MV-4-11 (cell line): Measurements from ENCODE around the gene GPHA2.
A peak's percentile ranks its signal among the peaks of the same experiment; 100 is the strongest.

ENCODE experiments used
- DNase-seq: peaks from one replicate; lab custom pipeline; 2025; lab: John Stamatoyannopoulos, UW

Gene GPHA2

DNA sequence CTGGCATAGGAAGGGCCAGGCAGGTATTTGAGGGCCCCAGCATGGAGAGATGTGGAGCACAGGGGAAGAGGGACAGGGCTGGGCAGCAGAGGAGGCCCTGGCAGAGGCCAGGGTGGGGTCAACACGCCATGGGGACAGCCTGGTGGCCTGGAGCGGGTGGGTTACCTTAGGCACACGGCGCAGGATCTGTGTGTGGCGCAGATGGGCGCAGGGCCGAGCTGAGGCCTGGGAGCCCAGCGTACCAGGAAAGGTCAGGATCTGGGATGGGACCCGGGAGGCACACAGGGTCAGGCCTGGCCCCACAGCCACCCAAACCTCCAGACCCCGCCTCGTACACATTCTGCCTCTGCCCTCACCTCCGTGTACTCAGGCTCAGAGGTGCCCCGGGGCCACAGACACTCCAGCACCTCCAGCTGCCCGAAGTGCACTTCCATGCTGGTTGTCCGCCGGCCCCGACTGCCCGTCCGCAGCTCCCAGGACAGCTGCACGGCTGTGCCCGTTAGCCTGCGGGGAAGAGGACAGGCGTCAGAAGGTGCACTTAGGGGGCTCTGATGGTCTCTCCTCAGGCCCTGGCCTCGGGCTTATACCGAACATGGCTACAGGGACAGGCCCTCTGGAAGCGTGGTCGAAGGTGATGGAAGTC is 25.1 kb downstream of the GPHA2 start:
- DNase-seq, result no peak

DNA sequence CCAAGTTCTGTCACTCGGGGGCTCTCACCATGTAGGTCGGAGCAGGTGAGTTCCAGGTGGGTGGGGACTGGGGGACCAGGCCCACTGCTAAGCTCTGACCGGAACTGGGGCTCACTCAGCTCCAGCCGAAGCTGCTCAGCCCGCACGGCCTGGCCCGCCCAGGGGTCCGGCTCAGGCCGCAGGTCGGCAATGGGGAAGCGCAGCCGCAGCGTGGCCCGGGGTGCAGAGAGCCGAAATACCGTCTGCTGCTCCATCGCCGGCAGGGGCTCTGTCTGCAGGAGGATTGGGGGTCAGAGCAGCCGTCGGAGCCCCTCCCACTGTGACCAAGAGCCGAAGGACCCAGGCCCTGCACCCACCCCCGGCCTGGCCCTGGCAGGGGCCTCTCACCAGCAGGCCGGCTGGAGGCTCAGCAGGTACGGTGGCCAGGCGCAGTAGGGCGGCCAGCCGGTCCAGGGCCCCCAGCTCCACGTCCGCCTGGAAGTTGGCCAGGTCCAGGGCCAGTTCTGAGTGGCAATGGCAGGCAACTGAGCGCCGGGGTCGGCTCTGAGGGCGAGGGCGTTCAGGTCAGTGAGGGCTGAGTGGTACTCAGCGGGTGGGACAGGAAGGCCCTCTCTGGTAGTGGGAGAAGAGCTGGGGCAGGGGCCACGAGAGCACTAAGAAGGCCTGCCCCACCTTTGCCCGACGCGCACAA is 25.9 kb downstream of the GPHA2 start:
- DNase-seq, result no peak

DNA sequence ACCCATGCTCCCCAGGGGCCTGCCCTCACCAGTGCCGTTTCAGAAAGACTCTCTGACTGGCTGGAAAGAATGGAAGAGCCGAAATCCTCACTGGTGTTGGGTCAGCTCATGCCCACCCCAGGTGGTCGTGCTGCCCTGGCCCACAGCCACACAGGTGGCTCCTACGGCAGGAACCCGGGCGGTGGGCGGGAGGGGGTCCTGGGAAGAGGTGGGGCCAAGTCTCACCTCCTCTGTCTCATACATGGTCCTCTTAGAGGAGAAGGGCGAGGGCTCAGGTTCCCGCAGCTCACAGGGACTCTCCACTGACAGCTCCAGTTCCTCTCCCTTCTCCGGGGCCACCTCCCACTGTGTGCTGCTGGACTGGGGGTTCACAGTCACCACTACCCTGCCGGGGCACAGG is 26.9 kb downstream of the GPHA2 start:
- DNase-seq, result no peak

DNA sequence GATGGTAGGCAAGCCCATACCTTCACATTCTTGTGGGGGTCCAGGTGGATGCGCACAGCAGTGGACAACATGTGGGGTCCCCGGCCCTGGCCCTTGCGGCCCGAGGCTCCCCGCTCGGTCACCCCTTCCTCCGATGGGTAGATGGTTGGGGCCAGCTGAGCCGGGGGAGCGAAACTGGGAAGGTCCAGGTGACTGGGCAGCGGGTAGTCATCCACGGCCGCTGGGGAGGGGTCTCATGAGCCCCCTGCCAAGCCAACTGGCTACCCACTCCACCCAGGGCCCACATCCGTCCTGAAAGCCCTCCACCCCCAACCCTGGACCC is 29.4 kb downstream of the GPHA2 start:
- DNase-seq, result no peak

DNA sequence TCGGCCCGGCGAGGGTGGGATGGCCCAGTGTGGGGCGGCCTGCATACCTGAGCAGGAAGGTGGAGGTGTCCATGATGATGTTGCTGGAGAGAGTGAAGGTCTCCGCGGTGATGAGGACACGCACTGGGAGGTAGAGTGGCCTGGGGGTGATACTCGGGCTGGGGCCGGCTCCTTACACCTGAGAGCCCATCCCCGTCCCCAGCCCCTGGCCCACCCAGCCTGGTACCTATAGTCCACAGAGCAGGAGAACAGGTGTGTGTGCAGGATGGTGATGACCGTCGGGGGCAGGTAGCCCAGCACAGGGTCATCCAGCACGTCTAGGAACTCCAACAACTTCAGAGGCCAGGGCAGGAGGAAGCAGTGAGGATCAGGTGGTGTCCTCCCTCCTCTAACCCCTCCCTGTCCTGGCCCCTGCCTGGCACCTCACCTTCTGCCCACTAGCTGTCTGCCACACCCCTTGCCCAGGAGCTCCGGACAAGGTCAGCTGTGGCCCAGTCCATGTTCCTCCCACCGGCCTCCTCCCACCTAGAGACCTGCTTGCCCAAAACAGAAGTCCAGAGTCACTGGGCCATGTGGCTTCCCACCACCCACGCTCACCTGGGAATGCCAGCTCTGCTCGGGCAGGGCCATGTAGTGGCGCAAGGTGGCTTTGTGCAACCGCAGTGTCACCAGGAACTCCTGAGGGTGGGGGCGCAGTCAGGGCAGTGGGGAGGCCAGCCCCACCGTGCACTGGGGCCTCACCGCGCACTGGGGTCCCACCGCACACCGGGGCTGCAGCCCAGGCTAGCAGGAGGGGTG is 30.0 kb downstream of the GPHA2 start:
- DNase-seq, result no peak

DNA sequence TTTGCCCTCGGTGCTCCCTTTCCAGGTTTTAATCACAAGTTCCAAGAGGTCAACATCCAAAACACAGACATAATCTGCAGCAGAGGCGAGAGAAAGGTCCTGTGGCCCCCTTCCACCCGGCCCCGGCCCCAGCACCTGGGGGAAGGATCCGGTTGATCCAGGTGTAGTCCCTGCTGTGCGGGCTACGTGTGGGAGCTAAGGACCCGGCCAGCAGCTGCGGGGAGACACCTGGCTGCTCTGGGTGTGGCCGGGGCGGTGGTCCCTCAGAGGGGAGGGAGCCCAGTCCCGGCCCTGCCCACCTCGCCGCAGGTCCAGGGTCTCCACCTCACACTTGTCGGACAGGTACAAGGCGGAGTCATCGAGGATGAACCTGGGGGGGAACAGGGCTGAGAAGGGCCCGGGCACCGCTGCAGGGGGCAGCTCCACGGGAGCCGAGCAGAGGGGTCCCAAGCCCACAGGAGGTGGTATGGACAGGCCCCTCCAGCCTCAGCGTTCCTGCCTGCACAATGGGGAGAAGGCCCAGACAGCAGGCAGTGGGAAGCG is 32.3 kb downstream of the GPHA2 start:
- DNase-seq, result no peak

DNA sequence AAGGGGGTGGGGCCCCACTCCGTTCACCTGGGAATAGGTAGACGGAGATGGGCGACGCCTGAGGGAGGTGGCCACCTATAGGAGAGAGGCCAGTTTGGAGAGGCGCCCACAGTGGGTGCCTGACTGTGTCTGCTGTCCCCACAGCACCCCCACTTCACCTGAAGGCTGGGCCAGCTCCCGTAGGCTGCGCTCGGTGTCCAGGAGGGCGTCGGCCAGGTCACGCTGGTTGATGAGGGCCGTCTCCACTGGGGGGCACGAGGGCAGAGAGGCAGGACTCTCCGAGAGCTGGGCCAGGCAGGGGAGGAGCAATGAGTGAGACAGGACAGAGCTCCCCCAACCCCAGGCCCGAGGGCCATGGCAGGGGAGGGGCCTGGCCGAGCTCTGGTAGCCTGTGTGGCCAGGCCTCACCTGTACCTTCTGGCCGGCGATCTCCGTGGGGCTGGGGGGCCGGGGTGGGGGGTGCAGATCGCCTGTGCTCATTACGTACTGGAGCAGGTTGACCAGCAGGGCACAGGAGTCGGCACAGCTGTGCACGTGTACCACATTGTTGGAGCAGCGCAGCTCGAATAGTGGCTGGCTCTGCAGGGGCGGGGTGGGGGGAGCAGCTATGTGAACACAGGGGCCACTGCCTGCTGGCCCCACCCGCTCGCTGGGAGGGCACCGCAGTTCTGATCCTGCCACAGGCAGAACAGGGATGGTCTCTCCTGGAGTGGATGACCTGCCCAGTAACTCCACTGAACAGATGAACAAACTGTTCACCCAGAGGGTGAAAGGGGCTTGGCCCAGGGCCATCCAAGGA is 33.4 kb downstream of the GPHA2 start:
- no peak for DNase-seq

DNA sequence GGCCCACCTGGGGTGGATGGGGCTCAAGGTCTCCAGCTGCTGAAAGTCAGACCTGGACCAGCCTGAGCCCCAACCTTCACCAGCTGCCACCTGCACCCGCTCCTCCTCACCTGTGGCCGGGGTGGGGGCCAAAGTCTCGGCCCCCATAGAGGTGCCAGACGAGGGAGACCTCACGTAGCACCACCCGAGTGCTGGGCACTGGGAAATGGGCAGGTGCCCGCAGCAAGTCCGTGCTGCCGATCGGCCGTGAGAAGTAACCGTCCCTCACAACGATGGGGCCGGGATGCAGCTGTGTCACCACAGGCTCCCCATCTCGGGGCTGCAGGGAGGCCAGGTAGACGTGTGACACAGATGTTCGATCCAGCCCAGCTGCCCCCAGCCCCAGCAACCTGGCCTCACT is 34.9 kb downstream of the GPHA2 start:
- no peak for DNase-seq

DNA sequence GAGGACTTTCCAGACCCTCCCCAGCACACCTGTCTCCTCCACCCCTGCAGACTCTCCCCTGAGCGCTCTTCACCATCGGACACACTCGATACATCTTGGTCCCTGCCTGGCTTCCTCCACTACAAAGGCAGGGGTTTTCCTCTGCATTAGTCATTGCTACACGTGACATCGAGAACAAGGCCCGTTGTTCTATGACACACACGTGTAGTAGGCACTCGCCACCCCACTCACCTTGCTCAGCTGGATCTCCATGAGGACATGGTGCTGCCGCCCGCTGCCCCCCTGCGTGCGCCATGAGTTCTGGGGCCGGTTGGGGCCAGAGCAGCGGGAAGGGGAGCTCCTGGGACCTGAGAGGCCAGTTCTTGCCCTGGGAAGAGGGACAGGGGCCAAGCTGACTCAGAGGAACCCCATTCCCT is 35.4 kb downstream of the GPHA2 start:
- no peak for DNase-seq

DNA sequence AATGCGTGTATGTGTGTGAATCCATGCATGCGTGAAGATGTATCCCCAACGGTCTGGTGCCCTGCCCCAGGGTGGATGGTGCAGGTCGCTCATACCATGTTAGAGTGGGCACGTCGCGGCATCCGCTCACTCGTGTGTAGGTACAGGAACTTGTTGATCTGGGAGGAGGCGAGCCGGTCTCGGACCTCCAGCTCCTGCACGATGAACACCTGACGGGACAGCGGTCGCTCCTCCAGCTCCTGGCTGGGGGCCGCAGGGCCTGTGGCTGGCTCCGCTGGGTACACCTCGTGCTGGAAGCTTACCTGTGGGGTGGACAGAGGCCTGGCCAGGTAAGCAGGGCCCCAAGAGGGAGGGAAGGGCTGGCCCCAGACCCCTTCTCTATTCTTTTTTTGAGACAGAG is 37.2 kb downstream of the GPHA2 start:
- DNase-seq, result no peak

DNA sequence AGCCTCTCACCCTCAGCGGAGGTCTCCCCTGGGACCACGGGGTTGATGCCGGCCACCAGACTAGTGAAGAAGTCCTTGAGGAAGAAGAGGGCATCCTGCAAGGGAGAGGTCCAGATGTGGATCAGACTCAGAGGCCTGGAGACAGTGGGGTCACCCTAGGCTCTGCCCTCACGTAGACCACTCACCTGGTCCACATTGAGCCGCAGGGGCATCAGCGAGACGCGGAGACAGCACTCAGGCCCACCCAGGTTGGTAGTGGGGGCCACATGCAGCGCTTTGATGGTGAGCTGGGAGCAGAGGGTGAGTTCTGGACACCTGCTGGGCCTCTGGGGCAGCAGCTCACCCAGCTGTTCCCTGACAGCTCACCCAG is 37.6 kb downstream of the GPHA2 start:
- no peak for DNase-seq

DNA sequence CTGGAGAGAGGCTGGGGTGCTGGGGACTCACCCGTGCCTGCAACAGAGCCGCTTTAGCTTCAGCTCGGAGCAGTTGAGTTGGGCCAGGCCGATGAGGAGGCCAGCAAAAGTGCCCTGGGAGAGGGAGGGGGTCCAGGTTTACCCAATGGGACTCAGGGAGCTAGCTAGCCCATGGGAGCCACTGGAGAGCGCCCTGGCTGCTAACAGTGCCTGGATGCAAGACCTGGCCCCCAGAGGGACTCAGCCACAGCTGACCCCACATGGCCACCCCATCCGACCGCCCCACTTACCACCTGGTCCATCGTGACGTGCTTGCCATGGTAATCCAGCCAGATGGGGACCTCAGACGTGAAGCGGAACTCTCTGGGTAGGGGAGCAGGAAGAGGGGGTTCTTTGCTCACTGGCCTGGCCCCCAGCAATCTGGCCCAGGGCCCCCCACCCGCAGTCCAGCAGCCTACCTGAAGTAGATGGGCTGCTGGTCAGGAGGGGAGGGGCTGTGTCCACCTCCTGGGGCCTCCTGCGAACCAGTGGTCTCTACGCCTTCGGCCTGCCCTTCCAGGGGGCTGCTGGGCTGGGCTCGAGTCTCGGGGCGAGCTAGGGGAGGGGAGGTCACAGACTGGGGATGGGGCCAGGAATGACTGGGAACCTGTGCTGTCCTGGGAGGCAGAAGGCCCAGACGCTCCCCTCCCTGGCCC is 38.2 kb downstream of the GPHA2 start:
- no peak for DNase-seq

DNA sequence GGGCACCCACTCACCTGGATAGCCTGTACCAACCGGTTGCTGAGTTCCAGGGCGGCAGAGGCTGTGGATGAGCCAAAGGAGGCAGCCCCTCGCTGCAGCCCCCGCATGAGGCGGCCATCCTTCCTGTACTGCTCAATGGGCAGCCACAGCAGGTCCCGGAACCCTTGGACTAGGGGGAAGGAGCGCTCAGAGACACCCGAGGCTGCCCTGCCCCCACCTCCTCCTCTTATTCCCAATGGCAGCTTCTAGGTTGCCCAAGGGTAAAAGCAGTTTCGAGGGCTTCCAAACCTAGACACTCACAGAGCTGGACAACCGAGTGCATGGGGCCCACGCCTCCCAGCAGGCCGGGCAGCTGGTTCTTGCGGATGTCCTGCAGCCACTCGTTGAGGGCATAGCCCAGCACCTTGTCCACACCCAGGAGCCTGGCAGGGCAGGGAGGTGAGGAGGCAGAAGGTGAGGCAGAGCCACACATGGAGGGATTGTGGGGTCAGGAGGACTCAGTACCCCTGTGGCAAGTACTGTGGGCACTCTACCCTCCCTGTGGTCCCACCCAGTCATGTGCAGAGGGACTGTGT is 39.2 kb downstream of the GPHA2 start:
- DNase-seq, result no peak

DNA sequence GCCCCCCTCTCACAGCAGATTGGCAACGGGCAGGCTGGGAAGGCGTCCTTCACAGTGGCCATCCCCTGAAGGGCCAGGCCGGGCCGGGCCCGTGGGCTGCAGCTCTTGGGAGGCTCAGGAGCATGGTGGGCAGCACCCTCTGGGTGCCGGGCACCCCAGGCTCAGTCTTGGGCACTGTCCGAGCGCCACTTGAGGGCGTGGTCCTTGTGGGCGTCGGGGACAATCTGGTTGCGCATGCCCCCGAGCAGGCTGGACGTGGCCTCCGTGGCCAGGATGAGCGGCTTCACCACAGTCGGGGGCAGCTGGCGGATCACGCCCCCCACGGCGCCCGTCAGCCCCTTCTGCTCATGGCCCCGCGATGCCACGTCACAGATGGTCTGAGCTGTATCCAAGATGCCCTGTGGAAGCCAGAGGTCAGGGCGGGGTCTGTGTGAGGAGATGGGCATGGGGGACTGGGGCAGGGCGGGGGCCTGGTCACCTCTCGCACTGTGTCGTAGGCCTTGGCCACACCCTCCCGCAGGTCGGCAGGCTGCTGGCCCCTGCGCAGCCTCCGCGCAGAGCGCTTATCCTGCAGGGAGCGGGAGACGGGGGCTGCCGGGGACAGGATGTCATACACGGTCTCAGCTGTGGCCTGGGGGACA is 40.8 kb downstream of the GPHA2 start:
- DNase-seq, result no peak

DNA sequence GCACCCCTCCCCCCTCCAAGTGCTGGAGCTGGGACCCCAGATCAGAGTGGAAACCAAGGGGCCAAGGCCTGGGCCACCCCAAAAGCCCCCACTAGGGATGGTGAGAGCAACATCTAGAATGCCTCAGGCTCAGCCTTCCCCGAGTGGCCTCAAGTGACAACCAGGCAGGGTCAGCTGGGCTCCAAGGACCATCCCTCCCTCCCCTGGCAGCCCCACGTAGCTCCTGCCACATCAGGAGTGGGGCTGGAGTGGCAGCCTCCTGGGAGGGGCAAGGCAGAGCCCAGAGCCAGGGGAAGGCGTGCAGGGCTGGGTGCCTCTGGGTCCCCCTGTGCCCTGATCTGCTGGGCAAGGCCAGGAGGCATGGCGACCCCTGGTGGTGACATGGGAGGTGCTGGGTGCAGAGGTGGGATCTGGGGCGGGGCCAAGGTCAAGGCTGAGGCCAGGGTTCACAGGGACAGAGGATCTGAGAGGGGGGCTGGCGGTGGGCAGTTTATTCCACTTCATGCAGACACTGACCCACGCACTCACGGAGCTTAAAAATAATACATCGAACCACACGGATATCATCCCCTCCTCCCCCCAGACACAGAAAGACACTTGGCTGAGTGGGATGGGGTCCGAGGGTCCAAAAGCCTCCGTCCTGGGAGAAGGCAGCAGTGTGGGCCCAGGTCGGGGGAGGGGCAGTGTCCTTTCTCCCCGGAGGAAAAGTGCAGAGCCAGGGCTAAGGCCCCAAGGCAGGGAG is 41.5 kb downstream of the GPHA2 start:
- DNase-seq, result peak; percentile 67

DNA sequence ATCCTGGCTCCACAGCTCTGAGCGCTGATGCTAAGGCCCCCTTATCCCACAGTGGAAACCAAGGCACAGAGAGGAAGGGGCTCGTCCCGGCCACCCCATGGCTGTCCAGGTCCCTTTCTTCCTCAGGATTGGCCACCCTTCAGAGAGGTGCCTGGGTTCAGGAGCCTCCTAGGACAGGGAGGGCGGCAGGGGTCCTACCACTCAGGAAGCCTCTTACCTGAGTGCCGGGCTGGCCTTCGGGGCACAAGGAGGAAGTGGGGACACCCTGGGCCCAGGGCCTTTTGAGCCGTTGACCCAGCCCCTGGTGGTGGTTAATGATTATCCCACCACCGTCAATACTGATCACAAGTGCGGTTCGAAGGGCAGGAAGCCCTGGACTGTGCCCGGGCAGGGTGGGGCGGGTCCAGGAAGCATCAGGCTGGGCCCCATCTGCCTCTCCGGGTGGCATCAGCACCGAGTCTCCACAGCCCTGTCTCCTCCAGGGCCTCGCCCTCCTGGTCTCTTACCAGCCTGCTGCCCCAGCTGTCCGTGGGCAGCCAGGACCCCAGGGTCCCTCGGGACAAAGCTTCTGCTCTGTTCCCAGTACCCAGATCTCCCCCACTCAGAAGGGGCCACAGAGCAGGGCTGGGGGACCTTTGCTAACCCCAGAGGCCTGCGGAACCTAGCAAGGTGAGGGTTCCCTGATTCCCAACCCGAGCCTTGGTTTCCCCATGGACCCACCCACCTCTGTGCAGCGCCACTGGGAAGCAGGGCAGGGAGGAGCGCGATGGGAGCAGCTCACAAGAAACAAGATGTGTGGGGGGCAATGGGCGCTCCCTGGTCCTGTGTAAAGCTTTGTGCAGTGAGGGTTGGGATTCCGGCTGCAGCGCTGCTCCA is 42.3 kb downstream of the GPHA2 start:
- DNase-seq, result no peak

DNA sequence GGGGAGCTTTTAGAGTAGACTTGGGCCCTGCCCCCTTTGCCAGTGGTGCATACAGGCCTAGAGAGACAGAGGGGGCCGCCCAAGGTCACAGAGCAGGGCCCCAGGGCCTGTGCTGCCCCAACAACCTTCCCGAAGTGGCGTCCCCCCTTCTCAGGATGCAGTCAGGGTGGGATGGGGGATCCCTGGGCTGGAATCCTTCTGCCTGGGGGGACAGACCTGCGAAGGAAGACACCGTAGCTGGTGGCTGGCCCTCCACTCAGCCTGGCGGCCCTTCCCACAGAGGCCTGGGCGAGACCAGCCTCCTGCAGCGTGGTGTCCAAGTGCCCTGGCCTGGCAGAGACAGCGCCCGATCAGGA is 42.9 kb downstream of the GPHA2 start:
- no peak for DNase-seq

DNA sequence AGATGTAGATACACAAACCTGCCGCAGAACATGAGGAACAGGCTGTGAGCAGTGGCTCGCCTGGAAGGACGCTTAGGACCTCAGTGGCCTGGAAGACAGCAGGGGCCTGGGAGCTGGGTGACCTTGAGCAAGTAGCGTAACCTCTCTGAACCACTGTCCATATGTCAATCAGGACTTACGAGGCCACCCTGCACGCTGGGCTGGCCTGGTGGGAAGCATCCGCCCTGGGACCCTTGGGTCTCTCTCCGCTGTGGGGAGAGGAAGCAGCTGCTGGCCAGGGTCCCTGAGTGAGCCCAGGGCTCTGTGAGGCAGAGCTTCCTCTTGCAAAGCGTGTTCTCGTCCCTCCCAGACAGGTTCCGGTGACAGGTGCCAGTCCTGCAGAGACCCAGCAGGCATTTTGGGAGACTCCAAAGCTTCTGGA is 43.3 kb downstream of the GPHA2 start:
- DNase-seq, result no peak

DNA sequence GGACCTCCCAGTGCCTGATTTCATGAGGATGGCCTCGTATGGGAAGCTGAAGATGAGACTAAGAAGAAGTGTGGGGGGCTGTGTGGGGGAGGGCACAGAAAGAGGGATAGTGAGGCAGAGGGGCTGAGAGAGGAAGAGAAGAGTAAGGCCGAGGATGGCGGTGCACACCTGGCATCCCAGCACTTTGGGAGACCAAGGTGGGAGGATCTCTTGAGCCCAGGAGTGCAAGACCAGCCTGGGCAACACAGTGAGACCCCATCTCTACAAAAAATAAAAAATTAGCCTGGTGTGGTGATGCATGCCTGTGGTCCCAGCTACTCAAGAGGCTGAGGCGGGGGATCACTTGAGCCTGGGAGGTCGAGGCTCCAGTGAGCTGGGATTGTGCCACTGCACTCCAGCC is 43.8 kb downstream of the GPHA2 start:
- DNase-seq, result no peak
